ENCODE measurements around the gene AK2. TPM values are rescaled to one million over a fixed set of nuclear protein-coding genes. Genes with fewer than 3 reads are reported as not detected.
"Not testable (repeated sequence)": the region's sequence is repeated elsewhere in the genome, so short reads cannot be mapped to it uniquely, and the experiment has no call there.

The AK2 gene
- total RNA-seq, 6 donors from 2014 or later, result 90.1 to 123 (median 115) TPM

GRCh38 chr1:32978854-32979253 is 57.8 kb downstream of the AK2 start:
- Histone ChIP-seq H3K27me3 (no peaks in the 10 kb centered on the region), H3K27ac (no peak overlapping the region), H3K36me3 (no peaks in the 10 kb centered on the region), H3K9me3 (no peaks in the 10 kb centered on the region), H3K4me1 (peaks cover 16 to 33% (median 29%) of the 10 kb centered on the region in 4 donors), H3K4me3 (no peak overlapping the region)
- no peak for DNase-seq
- ATAC-seq (ENCODE audit: low FRiP score in 2 of 2), result no peak
- TF ChIP-seq CTCF (IDR thresholded peaks at IDR 0.05) (no peak), POLR2A (IDR thresholded peaks at IDR 0.05) (no peak), POLR2AphosphoS5 (IDR thresholded peaks at IDR 0.05) (no peak), EP300 (IDR thresholded peaks at IDR 0.05) (no peak)
- WGBS, 2 donors, result 82 to 85% methylated on average over 3 to 4 of the region's 4 CpGs

DNA sequence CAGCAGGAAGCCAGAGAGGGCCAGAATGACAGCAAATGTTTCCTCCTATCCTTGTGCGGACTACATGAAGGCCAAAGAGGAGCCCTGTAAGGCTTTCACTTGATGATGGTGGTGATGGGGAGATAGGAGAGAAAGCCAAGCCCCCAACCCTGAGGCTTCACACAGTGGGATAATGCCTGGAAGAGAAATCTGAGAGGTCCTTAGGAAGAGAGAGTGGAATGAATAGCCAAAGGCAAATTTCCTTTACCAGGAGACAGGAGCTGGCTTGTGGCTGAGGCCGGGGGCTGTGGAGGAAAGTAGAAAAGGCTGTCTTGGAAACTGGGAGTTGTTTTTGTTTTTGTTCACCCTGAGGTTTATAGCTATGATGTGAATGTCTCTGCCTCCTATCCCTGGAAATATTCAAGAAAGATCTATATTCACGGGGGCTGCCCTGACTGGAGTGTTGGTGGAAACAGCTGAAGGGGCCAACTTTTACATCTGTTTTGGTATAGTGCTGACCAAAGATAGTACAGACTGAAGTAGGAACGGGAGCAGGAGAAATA is 59.1 kb downstream of the AK2 start:
- H3K9me3 ChIP-seq, result no peaks in the 10 kb centered on the region
- DNase-seq, result no peak
- no peak for TF ChIP-seq POLR2A (IDR thresholded peaks at IDR 0.05)
- TF ChIP-seq POLR2AphosphoS5 (IDR thresholded peaks at IDR 0.05), result no peak
- TF ChIP-seq CTCF (IDR thresholded peaks at IDR 0.05), result no peak
- no peak for TF ChIP-seq EP300 (IDR thresholded peaks at IDR 0.05)
- 86 to 92% methylated on average over 4 of the region's 4 CpGs for WGBS, 2 donors
- no peak for ATAC-seq (ENCODE audit: low FRiP score in 2 of 2)
- peaks cover 18 to 34% (median 29%) of the 10 kb centered on the region in 4 donors for H3K4me1 ChIP-seq
- no peak overlapping the region for H3K27ac ChIP-seq
- H3K27me3 ChIP-seq, result no peaks in the 10 kb centered on the region
- H3K4me3 ChIP-seq, result no peak overlapping the region
- H3K36me3 ChIP-seq, result no peaks in the 10 kb centered on the region

DNA sequence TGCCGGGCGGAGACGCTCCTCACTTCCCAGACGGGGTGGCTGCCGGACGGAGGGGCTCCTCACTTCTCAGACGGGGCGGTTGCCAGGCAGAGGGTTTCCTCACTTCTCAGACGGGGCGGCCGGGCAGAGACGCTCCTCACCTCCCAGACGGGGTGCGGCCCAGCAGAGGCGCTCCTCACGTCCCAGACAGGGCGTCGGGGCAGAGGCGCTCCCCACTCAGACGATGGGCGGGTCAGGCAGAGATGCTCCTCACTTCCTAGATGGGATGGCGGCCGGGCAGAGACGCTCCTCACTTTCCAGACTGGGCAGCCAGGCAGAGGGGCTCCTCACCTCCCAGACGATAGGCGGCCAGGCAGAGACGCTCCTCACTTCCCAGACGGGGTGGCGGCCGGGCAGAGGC is 61.6 kb downstream of the AK2 start:
- not testable (repeated sequence) for H3K36me3 ChIP-seq; H3K27me3 ChIP-seq; H3K9me3 ChIP-seq; H3K27ac ChIP-seq; H3K4me3 ChIP-seq; ATAC-seq (ENCODE audit: low FRiP score in 2 of 2)
- 94 to 100% methylated on average over 1 to 16 of the region's 30 CpGs for WGBS, 2 donors
- H3K4me1 ChIP-seq, result peaks cover under 1 to 12% (median 9%) of the 10 kb centered on the region in 4 donors
- DNase-seq, result peak in 1 of 2 donors; percentile 54

DNA sequence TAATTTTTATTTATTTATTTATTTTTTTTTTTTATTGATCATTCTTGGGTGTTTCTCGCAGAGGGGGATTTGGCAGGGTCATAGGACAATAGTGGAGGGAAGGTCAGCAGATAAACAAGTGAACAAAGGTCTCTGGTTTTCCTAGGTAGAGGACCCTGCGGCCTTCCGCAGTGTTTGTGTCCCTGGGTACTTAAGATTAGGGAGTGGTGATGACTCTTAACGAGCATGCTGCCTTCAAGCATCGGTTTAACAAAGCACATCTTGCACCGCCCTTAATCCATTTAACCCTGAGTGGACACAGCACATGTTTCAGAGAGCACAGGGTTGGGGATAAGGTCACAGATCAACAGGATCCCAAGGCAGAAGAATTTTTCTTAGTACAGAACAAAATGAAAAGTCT is 63.2 kb downstream of the AK2 start:
- peak overlapping the region in 3 of 4 donors; percentile 46 to 61 (median 52) for H3K4me3 ChIP-seq
- not testable (repeated sequence) for H3K27me3 ChIP-seq, H3K9me3 ChIP-seq, DNase-seq, H3K36me3 ChIP-seq
- 22 to 39% methylated on average over 3 to 4 of the region's 6 CpGs for WGBS, 2 donors
- ATAC-seq (ENCODE audit: low FRiP score in 2 of 2), result peak in 1 of 2 donors; percentile 39
- peaks cover 0 to 14% (median 10%) of the 10 kb centered on the region in 4 donors for H3K4me1 ChIP-seq
- peak overlapping the region; percentile 55 to 79 (median 73) for H3K27ac ChIP-seq

DNA sequence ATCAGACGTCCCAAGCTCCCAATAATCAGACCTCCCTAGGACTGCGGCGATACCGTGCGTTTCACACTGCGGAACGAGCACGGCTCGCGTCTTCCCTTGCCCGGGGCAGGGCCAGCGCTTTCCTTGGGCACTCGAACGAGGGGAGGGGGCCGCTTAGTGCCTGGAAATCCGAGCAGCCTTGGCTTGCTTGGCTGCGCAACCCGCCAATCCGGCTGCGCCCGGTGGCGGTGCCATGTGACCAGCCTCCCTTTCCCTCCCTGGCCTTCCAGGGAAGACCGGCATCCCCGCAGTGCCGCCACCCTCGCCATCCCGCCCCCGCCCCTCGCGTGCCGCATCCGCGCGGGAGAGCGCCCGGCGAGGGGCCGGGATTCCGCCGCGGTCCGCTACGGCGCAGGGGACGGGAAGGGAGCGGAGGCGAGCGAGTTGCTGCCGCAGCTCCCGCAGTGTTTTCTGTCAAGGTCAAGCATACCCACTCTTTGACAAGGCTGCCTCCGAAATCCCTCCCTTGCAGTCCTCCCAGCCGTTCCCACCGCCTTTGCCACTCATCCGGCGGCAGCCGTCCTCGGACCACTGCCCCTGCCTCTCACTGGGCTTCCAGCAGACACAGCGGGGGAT is 63.8 kb downstream of the AK2 start:
- 2 to 3% methylated on average over 16 to 35 of the region's 58 CpGs for WGBS, 2 donors
- H3K9me3 ChIP-seq, result no peaks in the 10 kb centered on the region
- H3K4me1 ChIP-seq, result peaks cover 0 to 14% (median 10%) of the 10 kb centered on the region in 4 donors
- H3K27ac ChIP-seq, result peak overlapping the region; percentile 55 to 79 (median 73)
- H3K36me3 ChIP-seq, result no peaks in the 10 kb centered on the region
- H3K27me3 ChIP-seq, result no peaks in the 10 kb centered on the region
- peak overlapping the region; percentile 46 to 61 (median 55) for H3K4me3 ChIP-seq
- DNase-seq (peak; percentile 88 to 91), ATAC-seq (ENCODE audit: low FRiP score in 2 of 2) (peak; percentile 85 to 89)
- TF ChIP-seq CTCF (IDR thresholded peaks at IDR 0.05) (peak in 1 of 6 experiments; percentile 8), EP300 (IDR thresholded peaks at IDR 0.05) (peak in 1 of 4 donors; percentile 32), POLR2A (IDR thresholded peaks at IDR 0.05) (peak in 1 of 4 donors; percentile 77), POLR2AphosphoS5 (IDR thresholded peaks at IDR 0.05) (peak; percentile 19 to 61)

- Histone ChIP-seq H3K36me3 (no peaks in the 10 kb centered on the region), H3K27me3 (no peaks in the 10 kb centered on the region), H3K4me3 (no peak overlapping the region), H3K9me3 (no peaks in the 10 kb centered on the region), H3K4me1 (peaks cover 0 to 14% (median 10%) of the 10 kb centered on the region in 4 donors), H3K27ac (no peak overlapping the region)
- no peak for DNase-seq
- TF ChIP-seq POLR2AphosphoS5 (IDR thresholded peaks at IDR 0.05) (no peak), EP300 (IDR thresholded peaks at IDR 0.05) (no peak), CTCF (IDR thresholded peaks at IDR 0.05) (no peak), POLR2A (IDR thresholded peaks at IDR 0.05) (no peak)
- no peak for ATAC-seq (ENCODE audit: low FRiP score in 2 of 2)
- WGBS, 2 donors, result 89 to 94% methylated on average over 3 of the region's 3 CpGs
Observed at GRCh38 chr1:32971576-32971975, 65.1 kb downstream of the AK2 start.

Data from upper lobe of left lung (tissue), 6 donors.